ENCODE measurements around the gene PTP4A1.

DNA sequence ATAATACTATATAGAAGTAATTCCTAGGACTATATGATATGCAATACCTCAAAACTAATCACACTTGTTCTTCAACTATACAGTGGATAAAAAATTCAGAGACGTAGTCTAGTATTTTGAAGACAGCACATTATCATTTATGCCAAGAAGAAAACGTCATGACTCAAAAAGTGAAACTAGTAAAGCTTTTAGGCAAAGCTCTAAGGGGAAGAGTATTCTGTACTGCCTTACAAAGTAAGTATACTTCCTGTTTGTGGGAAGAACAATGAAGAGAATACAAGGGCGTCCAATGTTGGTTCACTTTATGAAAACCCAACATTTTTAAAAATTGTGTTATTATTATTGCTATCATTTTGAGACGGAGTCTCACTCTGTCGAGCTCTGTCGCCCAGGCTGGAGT lies 27.9 kb downstream of the PTP4A1 start:
- TF ChIP-seq EZH2phosphoT487 (IDR thresholded peaks at IDR 0.05; ENCODE audit: borderline replicate concordance, low read depth) (no peak), CHD2 (IDR thresholded peaks at IDR 0.05; ENCODE audit: low read length, partially characterized antibody) (no peak), YY1 (IDR thresholded peaks at IDR 0.05; ENCODE audit: low read depth) (no peak), RFX5 (IDR thresholded peaks at IDR 0.05; ENCODE audit: low read length) (no peak)
- TF ChIP-seq, protein P1, sequence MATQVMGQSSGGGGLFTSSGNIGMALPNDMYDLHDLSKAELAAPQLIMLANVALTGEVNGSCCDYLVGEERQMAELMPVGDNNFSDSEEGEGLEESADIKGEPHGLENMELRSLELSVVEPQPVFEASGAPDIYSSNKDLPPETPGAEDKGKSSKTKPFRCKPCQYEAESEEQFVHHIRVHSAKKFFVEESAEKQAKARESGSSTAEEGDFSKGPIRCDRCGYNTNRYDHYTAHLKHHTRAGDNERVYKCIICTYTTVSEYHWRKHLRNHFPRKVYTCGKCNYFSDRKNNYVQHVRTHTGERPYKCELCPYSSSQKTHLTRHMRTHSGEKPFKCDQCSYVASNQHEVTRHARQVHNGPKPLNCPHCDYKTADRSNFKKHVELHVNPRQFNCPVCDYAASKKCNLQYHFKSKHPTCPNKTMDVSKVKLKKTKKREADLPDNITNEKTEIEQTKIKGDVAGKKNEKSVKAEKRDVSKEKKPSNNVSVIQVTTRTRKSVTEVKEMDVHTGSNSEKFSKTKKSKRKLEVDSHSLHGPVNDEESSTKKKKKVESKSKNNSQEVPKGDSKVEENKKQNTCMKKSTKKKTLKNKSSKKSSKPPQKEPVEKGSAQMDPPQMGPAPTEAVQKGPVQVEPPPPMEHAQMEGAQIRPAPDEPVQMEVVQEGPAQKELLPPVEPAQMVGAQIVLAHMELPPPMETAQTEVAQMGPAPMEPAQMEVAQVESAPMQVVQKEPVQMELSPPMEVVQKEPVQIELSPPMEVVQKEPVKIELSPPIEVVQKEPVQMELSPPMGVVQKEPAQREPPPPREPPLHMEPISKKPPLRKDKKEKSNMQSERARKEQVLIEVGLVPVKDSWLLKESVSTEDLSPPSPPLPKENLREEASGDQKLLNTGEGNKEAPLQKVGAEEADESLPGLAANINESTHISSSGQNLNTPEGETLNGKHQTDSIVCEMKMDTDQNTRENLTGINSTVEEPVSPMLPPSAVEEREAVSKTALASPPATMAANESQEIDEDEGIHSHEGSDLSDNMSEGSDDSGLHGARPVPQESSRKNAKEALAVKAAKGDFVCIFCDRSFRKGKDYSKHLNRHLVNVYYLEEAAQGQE (IDR thresholded peaks at IDR 0.05; ENCODE audit: low read depth, low read length): no peak
- TF ChIP-seq, protein P2, sequence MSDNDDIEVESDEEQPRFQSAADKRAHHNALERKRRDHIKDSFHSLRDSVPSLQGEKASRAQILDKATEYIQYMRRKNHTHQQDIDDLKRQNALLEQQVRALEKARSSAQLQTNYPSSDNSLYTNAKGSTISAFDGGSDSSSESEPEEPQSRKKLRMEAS (IDR thresholded peaks at IDR 0.05; ENCODE audit: low read depth): no peak
- TF ChIP-seq, protein P3, sequence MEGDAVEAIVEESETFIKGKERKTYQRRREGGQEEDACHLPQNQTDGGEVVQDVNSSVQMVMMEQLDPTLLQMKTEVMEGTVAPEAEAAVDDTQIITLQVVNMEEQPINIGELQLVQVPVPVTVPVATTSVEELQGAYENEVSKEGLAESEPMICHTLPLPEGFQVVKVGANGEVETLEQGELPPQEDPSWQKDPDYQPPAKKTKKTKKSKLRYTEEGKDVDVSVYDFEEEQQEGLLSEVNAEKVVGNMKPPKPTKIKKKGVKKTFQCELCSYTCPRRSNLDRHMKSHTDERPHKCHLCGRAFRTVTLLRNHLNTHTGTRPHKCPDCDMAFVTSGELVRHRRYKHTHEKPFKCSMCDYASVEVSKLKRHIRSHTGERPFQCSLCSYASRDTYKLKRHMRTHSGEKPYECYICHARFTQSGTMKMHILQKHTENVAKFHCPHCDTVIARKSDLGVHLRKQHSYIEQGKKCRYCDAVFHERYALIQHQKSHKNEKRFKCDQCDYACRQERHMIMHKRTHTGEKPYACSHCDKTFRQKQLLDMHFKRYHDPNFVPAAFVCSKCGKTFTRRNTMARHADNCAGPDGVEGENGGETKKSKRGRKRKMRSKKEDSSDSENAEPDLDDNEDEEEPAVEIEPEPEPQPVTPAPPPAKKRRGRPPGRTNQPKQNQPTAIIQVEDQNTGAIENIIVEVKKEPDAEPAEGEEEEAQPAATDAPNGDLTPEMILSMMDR (IDR thresholded peaks at IDR 0.05): no peak

Measured in SK-N-SH (cell line).